GM18499 (cell line): Measurements from ENCODE around the gene ANKRD13C.

Experiments used
- ATAC-seq: cut with Tn5 transposase; IDR thresholded peaks from one replicate; pipeline ENCODE4 v1.9.1; 2021; ENCODE audit warnings: moderate number of reproducible peaks; ENCODE audit not compliant: insufficient read depth, unreplicated experiment

ANKRD13C gene

GRCh38 chr1:70314706-70315304, 39.7 kb downstream of the ANKRD13C start:
- no peak for ATAC-seq

GRCh38 chr1:70311369-70311768, 43.2 kb downstream of the ANKRD13C start:
- no peak for ATAC-seq

- ATAC-seq: no peak
Observed at GRCh38 chr1:70299472-70299871, 55.0 kb downstream of the ANKRD13C start.

GRCh38 chr1:70295749-70296148, 58.8 kb downstream of the ANKRD13C start:
- ATAC-seq: no peak

- no peak for ATAC-seq
Observed at GRCh38 chr1:70293186-70293843, 61.2 kb downstream of the ANKRD13C start.

- ATAC-seq: no peak
Observed at GRCh38 chr1:70290218-70290617, 64.3 kb downstream of the ANKRD13C start.

- no peak for ATAC-seq
Observed at GRCh38 chr1:70288166-70288565, 66.4 kb downstream of the ANKRD13C start.

- ATAC-seq: no peak
Observed at GRCh38 chr1:70286453-70286852, 68.1 kb downstream of the ANKRD13C start.

- no peak for ATAC-seq
Observed at GRCh38 chr1:70284366-70284765, 70.2 kb downstream of the ANKRD13C start.

GRCh38 chr1:70278710-70279109, 75.8 kb downstream of the ANKRD13C start:
- ATAC-seq: no peak

GRCh38 chr1:70277875-70278274, 76.6 kb downstream of the ANKRD13C start:
- no peak for ATAC-seq

- ATAC-seq: no peak
Observed at GRCh38 chr1:70265946-70266345, 88.6 kb downstream of the ANKRD13C start.

GRCh38 chr1:70264839-70265238, 89.7 kb downstream of the ANKRD13C start:
- ATAC-seq: no peak

GRCh38 chr1:70256664-70257063, 97.9 kb downstream of the ANKRD13C start:
- ATAC-seq: no peak

- no peak for ATAC-seq
Observed at GRCh38 chr1:70248729-70249128, 105.8 kb downstream of the ANKRD13C start.

GRCh38 chr1:70247768-70248167, 106.8 kb downstream of the ANKRD13C start:
- no peak for ATAC-seq

- ATAC-seq: no peak
Observed at GRCh38 chr1:70247122-70247521, 107.4 kb downstream of the ANKRD13C start.

GRCh38 chr1:70239940-70240339, 114.6 kb downstream of the ANKRD13C start:
- ATAC-seq: no peak

GRCh38 chr1:70234733-70235132, 119.8 kb downstream of the ANKRD13C start:
- ATAC-seq: no peak

GRCh38 chr1:70231475-70231874, 123.0 kb downstream of the ANKRD13C start:
- no peak for ATAC-seq

GRCh38 chr1:70228670-70229069, 125.9 kb downstream of the ANKRD13C start:
- ATAC-seq: no peak

GRCh38 chr1:70227439-70227838, 127.1 kb downstream of the ANKRD13C start:
- ATAC-seq: no peak
